Prostate gland (tissue), 2 donors: ENCODE results near the gene INTS7.
"Not testable (repeated sequence)": the region's sequence is repeated elsewhere in the genome, so short reads cannot be mapped to it uniquely, and the experiment has no call there.

ENCODE experiments used
- CTCF ChIP-seq, 4 experiments: fragments of 200-600 bp in 2 of 4; fragments of 450-650 bp in 2 of 4; sonication (generic) in 2 of 4; IDR thresholded peaks; 1 replicate in 3 of 4; 2 replicates in 1 of 4; pipeline ENCODE4 v1.5.1; 2016 to 2019; ENCODE audit warnings: antibody characterized with exemption in 4 of 4, mild to moderate bottlenecking in 2 of 4, moderate library complexity in 2 of 4
- POLR2A ChIP-seq: fragments of 450-650 bp; IDR thresholded peaks from one replicate; pipeline ENCODE4 v1.6.1; 2016; ENCODE audit warnings: antibody characterized with exemption, mild to moderate bottlenecking

GRCh38 chr1:212027727-212028126 is 7.6 kb downstream of the INTS7 start:
- TF ChIP-seq CTCF (IDR thresholded peaks at IDR 0.05); POLR2A: not testable (repeated sequence)
